Pancreas (tissue), 10 donors: Measurements from ENCODE around the gene CCDC27. TPM values are rescaled to one million over a fixed set of nuclear protein-coding genes. Genes with fewer than 3 reads are reported as not detected.

Source experiments
- ATAC-seq, 4 donors: fragments of 200-7000 bp; cut with Tn5 transposase; one replicate each; pipeline versions ENCODE4 v1.8.0 to v1.9.1; 2020; ENCODE audit warnings: mild to moderate bottlenecking in 4 of 4, moderate library complexity in 4 of 4
- DNase-seq, 6 donors: peaks; one replicate each; pipeline ENCODE4 v3.0.0-alpha.2; 2020
- FAIRE-seq: peaks from 2 replicates; lab custom pipeline; 2012; peaks lifted over from hg19 to GRCh38; lab: Jason Lieb, UNC
- H3K27ac ChIP-seq, 4 donors: fragments of 200-600 bp; sonication (generic); 1 replicate in 3 of 4; 2 replicates in 1 of 4; pipeline versions ENCODE4 v1.5.0 to v1.8.0; 2020
- H3K27me3 ChIP-seq, 4 donors: fragments of 200-600 bp; one replicate each; pipeline ENCODE4 v1.8.0; 2021
- H3K36me3 ChIP-seq, 3 donors: fragments of 200-600 bp; sonication (generic) in 1 of 3; one replicate each; pipeline versions ENCODE4 v1.5.0 to v1.8.0; 2020 to 2021
- H3K4me1 ChIP-seq, 3 donors: fragments of 200-600 bp; one replicate each; pipeline ENCODE4 v1.8.0; 2021
- H3K4me3 ChIP-seq, 4 donors: fragments of 200-600 bp; sonication (generic) in 2 of 4; one replicate each; pipeline versions ENCODE4 v1.5.0 to v1.8.0; 2020 to 2021
- H3K9me3 ChIP-seq, 4 donors: fragments of 200-600 bp; one replicate each; pipeline ENCODE4 v1.8.0; 2021
- CTCF ChIP-seq, 4 donors: fragments of 200-600 bp; sonication (generic) in 3 of 4; IDR thresholded peaks; one replicate each; pipeline versions ENCODE4 v1.5.0 to v1.8.0; 2021; ENCODE audit warnings: antibody characterized with exemption in 4 of 4
- WGBS, 2 donors: extraction: QIAGEN DNeasy Blood & Tissue Kit; methylation state at CpG; one replicate each; pipeline ENCODE4 v1.1.7; 2013; 5-methylcytosine and 5-hydroxymethylcytosine counted together
- intact Hi-C, 3 donors: fragments of 100-400 bp; cut with DNase I; formaldehyde crosslinking; loops; one replicate each; pipeline versions ENCODE4 v1.11.1 to v1.14.2; 2022
- polyA plus RNA-seq, 2 donors: library from polyadenylated mRNA; stranded (reverse); fragments of 200-250 nt; gene quantifications; one replicate each; pipeline ENCODE4 v1.2.3, GENCODE V29; 2013
- total RNA-seq, 6 donors: library from RNA; stranded (reverse); fragmentation: NEBNext Ultra II Directional in 4 of 6; extraction: Animal tissue kit (Norgen Biotek cat#: 25700) in 4 of 6; gene quantifications; one replicate each; pipeline versions ENCODE4 v1.2.1 to v1.2.4, GENCODE V29; 2021 to 2023
- donor health status: healthy with polysubstance abuse.
- donor health status: DM: no; HTN: no; CAD: no; lungs with moderate emphysema.
- donor health status: DM: no; HTN: no; CAD: no.
- donor health status: control.
- donor health status: control.
- donor health status: Bipolar disorder and iron deficiency.
- donor health status: DM: yes; HTN: yes; CAD: no.
- donor health status: DM: no; HTN: no; CAD: no.
- donor health status: DM: no; HTN: no; CAD: no.
- donor health status: DM: yes; HTN: yes; CAD: no.

Gene CCDC27
- total and polyA plus RNA-seq, 8 donors, result 0.04 TPM; not detected in 7

- DNase-seq, result peak in 4 of 6 donors; percentile 39 to 67 (median 54)
- Histone ChIP-seq H3K36me3 (no peaks in the 10 kb centered on the region), H3K9me3 (no peaks in the 10 kb centered on the region), H3K4me1 (peaks cover 0 to 6% (median 0%) of the 10 kb centered on the region in 3 donors), H3K27ac (no peak overlapping the region), H3K27me3 (no peaks in the 10 kb centered on the region), H3K4me3 (peak overlapping the region in 2 of 4 donors; percentile 15 to 23)
- intact Hi-C loops, result no loop called here
- no peak for TF ChIP-seq CTCF (IDR thresholded peaks at IDR 0.05)
- no peak for FAIRE-seq
- 8% methylated on average over 12 to 19 of the region's 19 CpGs for WGBS, 2 donors
- peak; percentile 62 to 91 (median 80) for ATAC-seq
These were observed 43.5 kb upstream of the CCDC27 start for GRCh38 chr1:3708791-3709190.

DNA sequence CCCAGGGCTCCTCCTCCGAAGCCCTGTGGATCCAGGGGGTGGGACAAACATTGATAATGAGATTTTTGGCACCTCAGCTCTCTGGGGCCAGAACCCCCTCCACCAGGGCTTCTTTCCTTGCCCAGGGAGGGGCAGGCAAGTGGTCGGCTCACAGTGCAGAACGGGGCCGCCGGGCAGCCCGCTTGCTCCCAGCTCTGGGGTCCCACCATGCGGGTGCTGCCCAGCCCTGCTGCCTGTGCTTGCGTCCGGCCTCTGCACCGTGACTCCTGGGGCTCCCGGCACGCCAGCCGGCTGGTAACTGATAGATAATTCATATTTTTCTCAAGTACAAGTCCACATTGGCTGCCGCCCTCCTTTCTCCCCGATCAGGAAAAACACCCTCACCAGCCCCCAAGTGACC, 42.0 kb upstream of the CCDC27 start:
- H3K4me3 ChIP-seq, result no peak overlapping the region
- no peaks in the 10 kb centered on the region for H3K9me3 ChIP-seq
- peaks cover 0 to 6% (median 0%) of the 10 kb centered on the region in 3 donors for H3K4me1 ChIP-seq
- WGBS, 2 donors, result 89 to 93% methylated on average over 15 of the region's 15 CpGs
- no peak for FAIRE-seq
- no peak overlapping the region for H3K27ac ChIP-seq
- TF ChIP-seq CTCF (IDR thresholded peaks at IDR 0.05), result no peak
- intact Hi-C loops, result no loop called here
- no peaks in the 10 kb centered on the region for H3K27me3 ChIP-seq
- H3K36me3 ChIP-seq, result no peaks in the 10 kb centered on the region
- DNase-seq, result no peak
- no peak for ATAC-seq

- Histone ChIP-seq H3K27ac (no peak overlapping the region), H3K4me3 (no peak overlapping the region), H3K36me3 (no peaks in the 10 kb centered on the region), H3K4me1 (peaks cover 0 to 6% (median 0%) of the 10 kb centered on the region in 3 donors), H3K9me3 (no peaks in the 10 kb centered on the region), H3K27me3 (no peaks in the 10 kb centered on the region)
- TF ChIP-seq CTCF (IDR thresholded peaks at IDR 0.05), result no peak
- DNase-seq, result no peak
- intact Hi-C loops, result no loop called here
- no peak for ATAC-seq
- WGBS, 2 donors, result 70 to 81% methylated on average over 11 of the region's 11 CpGs
- no peak for FAIRE-seq
These were observed 40.9 kb upstream of the CCDC27 start for GRCh38 chr1:3711381-3711779.

- Histone ChIP-seq H3K9me3 (no peaks in the 10 kb centered on the region), H3K36me3 (no peaks in the 10 kb centered on the region), H3K27ac (no peak overlapping the region), H3K27me3 (no peaks in the 10 kb centered on the region), H3K4me3 (no peak overlapping the region), H3K4me1 (peaks cover 0 to 6% (median 0%) of the 10 kb centered on the region in 3 donors)
- intact Hi-C loops, result no loop called here
- ATAC-seq (no peak), DNase-seq (no peak), FAIRE-seq (no peak)
- WGBS, 2 donors, result 80 to 81% methylated on average over 24 of the region's 24 CpGs
- TF ChIP-seq CTCF (IDR thresholded peaks at IDR 0.05), result no peak
These were observed 40.3 kb upstream of the CCDC27 start for GRCh38 chr1:3711780-3712451.
